GM04503 (cell line): ENCODE measurements around the gene EVX2.

Experiments used
- DNase-seq: peaks from one replicate; pipeline ENCODE4 v3.0.0-alpha.2; 2012; ENCODE audit warnings: low read depth

The EVX2 gene

GRCh38 chr2:176122052-176122682 is 38.4 kb upstream of the EVX2 start:
- DNase-seq, result no peak

DNA sequence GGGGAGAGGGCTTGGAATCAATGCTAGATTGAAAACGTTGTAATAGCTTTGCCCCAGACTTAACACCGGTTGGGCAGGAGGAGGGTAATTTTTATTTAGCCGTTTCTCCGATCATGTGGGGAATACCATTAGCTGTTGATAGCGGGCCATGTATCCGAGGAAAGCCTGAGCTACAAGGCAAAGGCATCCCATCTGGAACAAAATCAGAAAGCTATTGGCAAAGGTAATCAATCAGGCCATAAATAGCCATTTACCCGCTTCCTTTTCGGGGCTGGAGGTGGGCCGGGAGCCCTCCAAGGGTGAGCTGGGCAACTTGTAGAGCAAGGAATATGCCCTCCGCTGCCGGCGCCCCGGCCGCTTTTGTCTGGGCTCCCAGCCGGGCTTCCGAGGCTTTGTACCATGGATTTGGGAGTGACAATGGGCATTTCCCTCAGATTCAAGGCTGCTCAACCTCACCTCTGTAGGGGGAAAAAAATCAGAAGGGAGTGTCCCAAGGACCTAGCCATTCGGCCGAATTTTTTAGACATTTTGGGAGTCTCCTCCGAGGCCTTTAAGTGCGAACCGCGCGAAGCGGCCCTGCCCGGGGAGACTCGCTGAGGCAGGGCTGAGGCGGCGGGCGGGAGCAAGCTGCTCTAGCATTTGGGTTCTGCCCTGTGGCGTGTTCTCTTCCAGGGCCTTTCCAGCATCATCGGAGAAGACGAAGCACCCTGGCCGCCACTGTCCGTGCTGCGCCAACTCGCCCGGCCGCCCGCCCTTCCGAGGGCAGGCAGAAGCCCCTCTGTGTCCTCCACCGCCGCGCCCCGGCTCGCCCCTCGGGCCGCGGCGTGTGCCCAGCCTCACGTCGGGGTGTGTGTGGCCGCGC is 37.7 kb upstream of the EVX2 start:
- no peak for DNase-seq

- DNase-seq, result no peak
Observed at GRCh38 chr2:176120364-176121189, 36.8 kb upstream of the EVX2 start.

GRCh38 chr2:176118601-176119339 is 35.0 kb upstream of the EVX2 start:
- no peak for DNase-seq

DNA sequence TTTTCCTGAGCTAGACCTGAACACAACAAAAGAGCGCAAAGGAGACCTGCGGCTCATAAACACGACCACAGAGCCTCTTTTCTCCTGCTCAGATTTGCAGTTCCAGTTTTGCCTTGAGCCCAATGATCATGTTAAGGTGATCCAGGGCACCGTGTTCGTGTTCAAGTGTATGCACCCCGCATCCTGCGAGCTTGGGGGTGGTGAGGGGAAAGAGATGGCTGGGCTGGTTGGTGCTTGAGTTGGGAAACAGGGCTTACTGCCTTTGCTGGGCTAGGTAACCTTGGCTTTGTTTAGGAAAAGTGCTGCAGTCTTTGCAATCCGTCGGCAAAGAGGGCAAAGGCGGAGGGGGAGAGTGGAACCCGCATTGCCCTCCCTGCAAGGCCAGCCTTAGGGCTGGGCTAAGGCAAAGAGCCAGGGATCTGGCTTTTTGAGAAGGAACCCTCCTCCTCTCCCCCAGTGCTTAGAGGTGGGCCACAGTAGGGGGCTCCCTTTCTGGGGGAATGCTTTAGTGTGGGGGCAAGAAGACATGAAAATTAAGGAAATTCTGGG is 34.1 kb upstream of the EVX2 start:
- no peak for DNase-seq

GRCh38 chr2:176117162-176117822 is 33.5 kb upstream of the EVX2 start:
- no peak for DNase-seq

DNA sequence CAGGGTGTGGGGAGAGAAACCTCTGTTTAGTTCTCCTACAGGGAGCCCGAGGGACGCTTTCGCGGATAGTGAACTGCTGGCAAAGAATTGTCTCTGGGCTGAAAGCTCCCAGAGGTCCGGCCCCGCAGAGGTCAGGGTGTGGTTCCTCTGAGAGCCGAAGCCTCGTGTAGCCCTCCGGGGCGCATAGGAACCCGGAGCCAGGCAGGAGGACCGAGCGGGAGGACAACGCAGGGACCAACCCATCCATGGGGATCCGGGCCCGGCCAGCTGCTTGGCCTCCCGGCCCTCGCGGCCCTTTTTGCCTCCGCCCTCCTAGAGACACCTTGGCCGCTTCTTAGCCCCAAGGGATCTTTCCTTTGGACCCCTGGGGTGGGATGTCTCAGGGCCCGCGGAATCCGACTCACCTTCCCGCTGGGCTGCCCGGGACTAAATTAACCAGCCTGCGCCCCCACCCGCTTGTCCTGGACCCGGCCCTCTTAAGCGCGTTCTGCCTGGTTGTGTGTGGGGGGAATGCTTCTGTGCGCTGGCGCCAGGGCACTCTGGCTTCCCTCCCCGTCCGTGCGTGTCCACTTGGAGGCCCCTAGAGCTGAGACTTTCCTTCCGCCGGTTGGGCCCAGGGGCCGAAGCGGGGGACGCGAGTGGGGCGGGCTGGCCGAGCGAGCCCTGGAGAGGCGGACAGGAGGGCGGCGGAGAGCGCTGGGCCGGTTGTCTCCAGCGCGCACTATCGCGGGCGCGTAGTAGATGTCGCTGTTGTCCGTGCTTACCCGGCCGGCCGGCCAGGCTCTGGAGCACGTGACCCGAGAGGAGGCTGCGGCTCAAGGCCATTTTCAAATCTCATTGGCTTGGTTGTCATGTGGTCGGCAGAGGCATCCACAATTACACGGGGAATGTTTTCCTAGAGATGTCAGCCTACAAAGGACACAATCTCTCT is 32.4 kb upstream of the EVX2 start, which contains the start of gene HOXD10:
Gene HOXD10 (plus strand): TSS at position 896 of the 931 bp plus-strand sequence. CDS start 56 bp downstream, outside the sequence.
- no peak for DNase-seq

DNA sequence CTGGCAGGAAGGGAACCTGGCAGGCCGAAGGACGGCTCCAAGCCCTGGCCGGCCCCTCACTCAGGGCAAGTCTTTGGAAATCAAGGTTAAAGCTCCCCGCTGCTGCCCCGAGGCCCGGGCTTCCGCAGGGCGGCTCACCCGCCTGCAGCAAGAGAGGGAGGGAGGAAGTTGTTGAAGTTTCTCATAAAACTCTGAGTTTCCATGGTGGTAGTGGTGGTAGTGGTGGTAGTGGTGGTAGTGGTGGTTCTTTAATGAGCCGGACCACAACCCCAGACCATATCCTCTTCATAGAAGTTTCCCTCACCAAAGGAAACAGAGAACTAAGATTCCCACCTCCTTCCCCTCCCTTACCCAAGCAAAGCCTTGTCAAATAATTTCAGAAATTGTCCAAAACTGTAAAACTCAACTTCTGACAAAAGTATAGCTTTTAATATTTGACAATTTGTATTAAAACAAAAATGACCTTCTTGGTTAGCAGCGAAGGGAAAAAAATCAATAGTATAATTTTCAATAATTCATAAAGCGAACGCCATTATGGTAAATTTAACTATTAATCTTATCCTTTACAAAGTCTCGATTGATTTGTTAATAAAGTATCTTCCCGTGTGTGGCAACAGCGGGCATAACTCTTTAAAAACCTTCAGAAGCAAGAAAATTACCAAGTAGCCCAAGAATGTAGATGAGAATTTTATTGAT is 31.3 kb upstream of the EVX2 start:
- no peak for DNase-seq

- DNase-seq, result no peak
Observed at GRCh38 chr2:176114120-176114929, 30.6 kb upstream of the EVX2 start.

- DNase-seq, result no peak
Observed at GRCh38 chr2:176112375-176113302, 28.9 kb upstream of the EVX2 start.

- DNase-seq, result no peak
Observed at GRCh38 chr2:176111846-176112374, 28.1 kb upstream of the EVX2 start.

DNA sequence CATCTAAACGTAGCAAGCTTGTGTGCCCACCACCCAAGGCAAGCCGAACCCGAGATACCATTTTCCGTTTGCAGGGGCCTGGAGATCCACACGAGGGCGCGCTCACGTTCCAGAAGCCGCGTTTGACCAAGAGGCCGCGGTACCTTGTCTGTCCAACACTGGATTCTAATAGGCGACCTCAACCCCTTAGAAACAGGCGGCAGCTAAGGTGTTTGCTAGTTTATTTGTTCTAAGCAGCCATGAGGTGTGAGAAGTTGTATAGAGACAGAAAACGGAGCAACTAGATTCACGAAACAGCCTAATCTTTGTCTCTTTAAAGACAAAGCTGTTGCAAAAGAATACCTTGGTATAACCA is 27.5 kb upstream of the EVX2 start:
- DNase-seq, result no peak

- DNase-seq, result no peak
Observed at GRCh38 chr2:176110415-176111308, 26.9 kb upstream of the EVX2 start.

DNA sequence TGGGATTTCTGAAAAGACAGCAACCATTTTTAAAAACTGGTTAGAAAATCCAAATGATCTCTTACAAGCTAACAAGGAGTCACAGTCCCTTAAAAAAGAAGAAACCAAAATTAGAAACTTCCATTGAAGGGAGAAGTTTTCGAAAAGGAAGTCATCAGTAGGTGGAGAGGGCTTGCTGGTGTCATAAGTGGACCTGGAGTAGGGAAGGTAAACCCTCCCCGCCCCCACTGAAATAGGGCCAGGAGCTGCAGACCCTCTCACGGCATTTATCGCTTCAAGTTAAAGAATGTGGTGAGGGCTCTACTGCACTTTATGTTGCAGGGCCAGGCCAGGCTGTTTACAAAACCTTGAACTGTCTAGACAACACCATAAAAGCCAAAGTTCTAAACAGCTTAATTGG is 26.2 kb upstream of the EVX2 start:
- no peak for DNase-seq

GRCh38 chr2:176109192-176109901 is 25.6 kb upstream of the EVX2 start:
- DNase-seq, result no peak
